GM19328 (cell line): ENCODE data around the gene LYRM7.

Experiments
- ATAC-seq: cut with Tn5 transposase; IDR thresholded peaks from one replicate; pipeline ENCODE4 v1.9.1; 2021; ENCODE audit warnings: mild to moderate bottlenecking, moderate library complexity; ENCODE audit not compliant: unreplicated experiment

LYRM7 gene

GRCh38 chr5:131254741-131255140 is 84.0 kb downstream of the LYRM7 start:
- ATAC-seq = no peak
